Measurements from ENCODE around the gene TANGO6. TPM values are rescaled to one million over a fixed set of nuclear protein-coding genes. Genes with fewer than 3 reads are reported as not detected.
A peak's percentile ranks its signal among the peaks of the same experiment; 100 is the strongest.

Gene TANGO6
- polyA plus RNA-seq, 1 experiment = 14.6 TPM

DNA sequence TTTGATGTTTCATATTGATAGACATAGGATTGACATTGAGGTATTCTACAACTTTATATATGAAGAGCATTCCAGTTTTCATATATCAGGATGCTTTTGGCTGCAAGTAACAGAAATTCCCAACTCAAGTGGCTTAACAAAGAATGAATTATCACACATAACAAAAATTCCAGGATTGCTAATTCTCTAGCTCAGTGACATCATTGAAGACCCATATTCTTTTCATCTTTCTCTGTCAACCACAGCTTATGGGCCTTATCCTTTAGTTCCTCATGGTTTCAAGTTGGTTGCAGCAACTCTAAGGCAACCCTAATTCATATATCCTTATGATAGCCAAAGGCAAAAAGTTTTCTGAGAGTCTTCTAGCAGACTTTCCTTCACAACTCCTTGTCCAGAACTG lies 170.7 kb downstream of the TANGO6 start:
- ChIA-PET POLR2A (interaction anchor here (0.7 kb wide), 1 partner anchor 47 kb away, joined by 4 read pairs; no protein-coding TSS in a partner anchor), CTCF (no interaction called here)
- TF ChIP-seq, protein P1, sequence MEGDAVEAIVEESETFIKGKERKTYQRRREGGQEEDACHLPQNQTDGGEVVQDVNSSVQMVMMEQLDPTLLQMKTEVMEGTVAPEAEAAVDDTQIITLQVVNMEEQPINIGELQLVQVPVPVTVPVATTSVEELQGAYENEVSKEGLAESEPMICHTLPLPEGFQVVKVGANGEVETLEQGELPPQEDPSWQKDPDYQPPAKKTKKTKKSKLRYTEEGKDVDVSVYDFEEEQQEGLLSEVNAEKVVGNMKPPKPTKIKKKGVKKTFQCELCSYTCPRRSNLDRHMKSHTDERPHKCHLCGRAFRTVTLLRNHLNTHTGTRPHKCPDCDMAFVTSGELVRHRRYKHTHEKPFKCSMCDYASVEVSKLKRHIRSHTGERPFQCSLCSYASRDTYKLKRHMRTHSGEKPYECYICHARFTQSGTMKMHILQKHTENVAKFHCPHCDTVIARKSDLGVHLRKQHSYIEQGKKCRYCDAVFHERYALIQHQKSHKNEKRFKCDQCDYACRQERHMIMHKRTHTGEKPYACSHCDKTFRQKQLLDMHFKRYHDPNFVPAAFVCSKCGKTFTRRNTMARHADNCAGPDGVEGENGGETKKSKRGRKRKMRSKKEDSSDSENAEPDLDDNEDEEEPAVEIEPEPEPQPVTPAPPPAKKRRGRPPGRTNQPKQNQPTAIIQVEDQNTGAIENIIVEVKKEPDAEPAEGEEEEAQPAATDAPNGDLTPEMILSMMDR (IDR thresholded peaks at IDR 0.05; ENCODE audit: insufficient read depth, low read depth, low read length) = no peak
- no peaks in the 10 kb centered on the region for H3K27me3 ChIP-seq (ENCODE audit: control insufficient read depth, insufficient read depth, low read length)
- no peaks in the 10 kb centered on the region for H3K36me3 ChIP-seq (ENCODE audit: control insufficient read depth, insufficient read depth, low read length)
- H3K4me3 ChIP-seq (ENCODE audit: low read depth, low read length) = no peak overlapping the region
- no peak for DNase-seq (ENCODE audit: low read depth)

DNA sequence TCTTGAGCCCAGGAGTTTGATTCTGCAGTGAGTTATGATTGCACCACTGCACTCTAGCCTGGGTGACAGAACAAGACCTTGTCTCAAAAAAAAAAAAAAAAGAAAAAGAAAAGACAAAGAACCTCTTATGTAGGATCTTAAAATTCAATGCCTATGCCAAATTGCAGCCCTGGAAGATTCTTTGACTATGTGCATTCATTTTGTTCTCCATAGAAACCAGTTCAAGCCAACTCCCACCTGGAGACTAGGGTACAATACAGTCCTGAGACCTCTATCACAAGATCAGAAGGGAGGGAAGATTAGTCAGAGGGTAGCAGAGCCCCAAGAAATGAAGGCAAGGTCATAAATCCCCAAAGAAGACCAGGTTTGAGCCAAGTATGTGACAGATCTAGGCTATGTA lies 171.5 kb downstream of the TANGO6 start:
- H3K27me3 ChIP-seq (ENCODE audit: control insufficient read depth, insufficient read depth, low read length) = no peaks in the 10 kb centered on the region
- ChIA-PET CTCF (interaction anchor here (0.9 kb wide), 1 partner anchor 411 kb away, joined by 4 read pairs; no protein-coding TSS in a partner anchor), POLR2A (interaction anchor here (0.6 kb wide), 1 partner anchor 15 kb away, joined by 3 read pairs; no protein-coding TSS in a partner anchor)
- no peak for DNase-seq (ENCODE audit: low read depth)
- no peaks in the 10 kb centered on the region for H3K36me3 ChIP-seq (ENCODE audit: control insufficient read depth, insufficient read depth, low read length)
- H3K4me3 ChIP-seq (ENCODE audit: low read depth, low read length) = no peak overlapping the region
- TF ChIP-seq, protein P1 (IDR thresholded peaks at IDR 0.05; ENCODE audit: insufficient read depth, low read depth, low read length) = no peak

DNA sequence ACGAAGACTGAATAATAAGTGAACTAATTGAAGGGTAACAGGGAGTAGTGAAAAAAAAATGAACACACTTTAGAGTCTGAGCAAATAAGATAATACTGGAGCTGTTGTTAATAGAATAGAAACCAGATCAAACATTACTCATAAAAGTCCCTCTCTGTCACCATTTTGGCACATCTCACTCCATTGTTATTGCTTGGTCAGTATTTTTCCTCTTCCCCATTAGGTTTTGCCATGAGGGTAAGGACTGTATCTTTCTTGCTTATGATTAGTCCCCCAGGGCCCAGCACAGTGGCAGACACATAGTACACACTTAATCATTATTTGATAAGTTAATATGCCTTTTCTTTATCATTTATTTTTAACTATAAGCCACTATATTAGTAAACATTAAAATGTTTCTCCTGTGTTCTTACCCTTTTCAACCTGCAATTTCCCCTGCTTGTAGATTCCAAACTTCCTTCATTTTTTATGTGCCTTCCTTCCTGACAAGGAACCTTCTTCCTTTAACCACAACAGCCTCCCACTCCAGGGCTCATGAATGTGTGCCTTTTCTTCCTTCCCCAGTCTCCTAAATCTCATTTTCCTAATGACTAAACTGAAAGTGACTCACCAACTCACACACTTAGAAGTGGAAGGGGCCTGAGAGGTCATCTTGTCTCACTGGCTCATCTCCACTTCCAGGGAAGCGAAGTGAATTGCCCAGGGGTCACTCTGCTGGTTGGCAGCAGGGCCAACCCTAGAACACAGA lies 173.9 kb downstream of the TANGO6 start:
- no peaks in the 10 kb centered on the region for H3K27me3 ChIP-seq (ENCODE audit: control insufficient read depth, insufficient read depth, low read length)
- TF ChIP-seq, protein P1 (IDR thresholded peaks at IDR 0.05; ENCODE audit: insufficient read depth, low read depth, low read length) = no peak
- H3K36me3 ChIP-seq (ENCODE audit: control insufficient read depth, insufficient read depth, low read length) = no peaks in the 10 kb centered on the region
- CTCF ChIA-PET = interaction anchor here (1.0 kb wide), 1 partner anchor 16 kb away, joined by 3 read pairs; no protein-coding TSS in a partner anchor
- DNase-seq (ENCODE audit: low read depth) = peak; percentile 26
- no peak overlapping the region for H3K4me3 ChIP-seq (ENCODE audit: low read depth, low read length)
- POLR2A ChIA-PET = no interaction called here

DNA sequence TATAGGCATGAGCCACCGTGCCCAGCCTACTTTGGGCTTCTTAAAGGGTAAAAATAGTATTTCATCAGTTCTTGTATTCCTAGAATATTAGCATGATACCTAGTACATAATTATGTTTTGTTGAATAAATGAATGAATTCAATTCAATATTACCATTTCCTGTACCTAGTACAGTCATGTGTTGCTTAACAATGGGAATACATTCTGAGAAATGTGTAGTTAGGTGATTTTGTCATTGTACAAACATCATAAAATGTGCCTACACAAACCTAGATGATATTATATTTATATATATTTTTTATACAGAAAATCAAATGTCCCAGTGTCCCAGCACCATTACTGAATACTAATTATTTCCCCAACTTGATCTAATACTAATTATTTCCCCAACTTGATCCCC lies 176.5 kb downstream of the TANGO6 start:
- no peak overlapping the region for H3K4me3 ChIP-seq (ENCODE audit: low read depth, low read length)
- TF ChIP-seq, protein P1 (IDR thresholded peaks at IDR 0.05; ENCODE audit: insufficient read depth, low read depth, low read length) = no peak
- ChIA-PET CTCF (interaction anchor here (0.9 kb wide), 1 partner anchor 15 kb away, joined by 3 read pairs; no protein-coding TSS in a partner anchor), POLR2A (no interaction called here)
- H3K36me3 ChIP-seq (ENCODE audit: control insufficient read depth, insufficient read depth, low read length) = no peaks in the 10 kb centered on the region
- DNase-seq (ENCODE audit: low read depth) = no peak
- no peaks in the 10 kb centered on the region for H3K27me3 ChIP-seq (ENCODE audit: control insufficient read depth, insufficient read depth, low read length)

DNA sequence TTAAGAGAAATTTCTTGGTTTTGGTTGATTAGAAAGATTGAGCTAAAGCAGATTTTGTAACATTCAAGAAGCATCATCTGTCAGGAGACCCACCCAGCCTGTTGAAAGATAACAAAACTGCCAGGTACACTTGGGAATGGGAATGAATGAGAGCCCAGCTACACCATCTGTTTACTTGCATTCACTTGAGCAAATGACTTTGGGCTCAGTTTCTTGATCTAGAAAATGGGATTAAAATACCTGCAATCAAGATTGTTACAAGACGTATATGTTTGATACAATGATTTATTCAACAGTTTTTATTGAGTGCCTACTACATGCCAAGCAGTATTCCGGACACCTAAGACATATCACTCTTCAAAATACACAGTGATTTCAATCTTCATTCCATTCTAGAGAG lies 185.8 kb downstream of the TANGO6 start:
- Histone ChIP-seq H3K36me3 (ENCODE audit: control insufficient read depth, insufficient read depth, low read length) (no peaks in the 10 kb centered on the region), H3K4me3 (ENCODE audit: low read depth, low read length) (no peak overlapping the region), H3K27me3 (ENCODE audit: control insufficient read depth, insufficient read depth, low read length) (no peaks in the 10 kb centered on the region)
- DNase-seq (ENCODE audit: low read depth) = no peak
- ChIA-PET CTCF (interaction anchor here (0.6 to 1.0 kb wide), 2 partner anchors 95 to 1547 kb away, joined by 3 read pairs; no protein-coding TSS in a partner anchor), POLR2A (no interaction called here)
- TF ChIP-seq, protein P1 (IDR thresholded peaks at IDR 0.05; ENCODE audit: insufficient read depth, low read depth, low read length) = no peak

Measured in BJ (cell line).